SU-DHL-6 (cell line): ENCODE data around the gene SMYD1.
"Not testable (repeated sequence)": the region's sequence is repeated elsewhere in the genome, so short reads cannot be mapped to it uniquely, and the experiment has no call there.

Experiments used
- H2AFZ ChIP-seq: fragments of 200-600 bp; sonication (generic); 2 replicates; pipeline ENCODE4 v1.6.1; 2014; ENCODE audit warnings: low read depth, mild to moderate bottlenecking, moderate library complexity, mixed read lengths, antibody characterized with exemption, low read length; ENCODE audit not compliant: severe bottlenecking
- H3F3A ChIP-seq: fragments of 200-600 bp; shearing (Covaris generic); 2 replicates; pipeline ENCODE4 v1.6.0; 2016; ENCODE audit warnings: antibody characterized with exemption, mild to moderate bottlenecking; ENCODE audit not compliant: insufficient read depth
- H3K27ac ChIP-seq: fragments of 200-600 bp; sonication (generic); 2 replicates; pipeline ENCODE4 v1.5.1; 2016; ENCODE audit warnings: low read depth, mild to moderate bottlenecking, low read length, moderate library complexity, mixed read lengths
- H3K27me3 ChIP-seq: fragments of 200-600 bp; sonication (generic), shearing (Covaris generic); 2 replicates; pipeline ENCODE4 v1.6.0; 2014; ENCODE audit warnings: mild to moderate bottlenecking, low read length
- H3K36me3 ChIP-seq: fragments of 200-600 bp; sonication (generic); 2 replicates; pipeline ENCODE4 v1.6.1; 2014; ENCODE audit warnings: mild to moderate bottlenecking, low read length, mixed read lengths
- H3K4me2 ChIP-seq: fragments of 300-600, 200-600 bp; shearing (Covaris generic), sonication (generic); 2 replicates; pipeline ENCODE4 v1.6.0; 2014; ENCODE audit warnings: low read length, low read depth, mild to moderate bottlenecking; ENCODE audit not compliant: poor library complexity, severe bottlenecking
- H3K4me3 ChIP-seq: fragments of 200-600 bp; sonication (generic); 2 replicates; pipeline ENCODE4 v1.5.1; 2014; ENCODE audit warnings: antibody characterized with exemption, low read length, mild to moderate bottlenecking, mixed read lengths; ENCODE audit not compliant: insufficient read depth, poor library complexity, severe bottlenecking
- H3K79me2 ChIP-seq: fragments of 200-600 bp; sonication (generic); 2 replicates; pipeline ENCODE4 v1.6.1; 2014; ENCODE audit warnings: mild to moderate bottlenecking, low read length, moderate library complexity; ENCODE audit not compliant: insufficient read depth
- H3K9ac ChIP-seq: fragments of 200-600 bp; sonication (generic); 2 replicates; pipeline ENCODE4 v1.7.0; 2014; ENCODE audit warnings: mild to moderate bottlenecking, low read length
- H3K9me2 ChIP-seq: fragments of 200-600 bp; sonication (generic); replicated peaks from 2 replicates; pipeline ENCODE4 v1.6.1; 2014; ENCODE audit warnings: low read length; ENCODE audit not compliant: insufficient read depth
- H3K9me3 ChIP-seq: fragments of 200-600 bp; sonication (generic); 2 replicates; pipeline ENCODE4 v1.6.1; 2014; ENCODE audit warnings: low read length, mixed read lengths; ENCODE audit not compliant: insufficient read depth
- H4K20me1 ChIP-seq: fragments of 200-600 bp; sonication (generic); 2 replicates; pipeline ENCODE4 v1.6.1; 2014; ENCODE audit warnings: low read depth, mild to moderate bottlenecking, antibody characterized with exemption, low read length, moderate library complexity, mixed read lengths
- EZH2phosphoT487 ChIP-seq: fragments of 200-600 bp; sonication (generic), shearing (Covaris generic); conservative IDR thresholded peaks from 2 replicates; pipeline ENCODE4 v1.6.1; 2018; ENCODE audit warnings: mild to moderate bottlenecking, antibody characterized with exemption, low read length, moderate library complexity, mixed read lengths
- TF ChIP-seq, protein P1 (sequence below): fragments of 200-600 bp; sonication (generic); IDR thresholded peaks from one replicate; pipeline ENCODE4 v1.5.1; 2017; ENCODE audit warnings: antibody characterized with exemption, mild to moderate bottlenecking, low read length, moderate library complexity; ENCODE audit not compliant: insufficient read depth, poor library complexity, severe bottlenecking

The SMYD1 gene

DNA sequence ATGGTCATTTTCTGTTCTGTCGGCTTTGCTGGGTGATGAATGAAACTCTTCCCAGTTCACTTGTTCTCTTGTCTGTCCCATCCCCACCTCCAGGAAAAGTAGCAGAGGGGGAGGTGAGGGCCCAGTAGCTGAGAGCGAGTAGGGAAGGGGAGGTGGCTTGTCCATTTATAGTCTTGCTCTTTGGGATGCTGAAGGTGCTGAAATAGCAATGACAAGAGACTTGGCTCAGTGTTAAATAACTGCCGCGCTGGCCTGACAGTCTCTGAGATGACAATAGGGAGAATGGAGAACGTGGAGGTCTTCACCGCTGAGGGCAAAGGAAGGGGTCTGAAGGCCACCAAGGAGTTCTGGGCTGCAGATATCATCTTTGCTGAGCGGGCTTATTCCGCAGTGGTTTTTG, at the start of gene SMYD1:
TSS of gene SMYD1 (plus strand) at position 228 of the 400 bp plus-strand sequence. CDS start at position 268, 40 bp downstream.
- Histone ChIP-seq H4K20me1 (no peaks in the 10 kb centered on the region), H3K9ac (no peak within 1 kb of the TSS), H2AFZ (no peak within 1 kb of the TSS), H3K9me2 (no peaks in the 10 kb centered on the region), H3K27me3 (no peaks in the 10 kb centered on the region), H3K9me3 (no peaks in the 10 kb centered on the region), H3K36me3 (no peaks in the 10 kb centered on the region), H3K27ac (no peak within 1 kb of the TSS), H3F3A (no peaks in the 10 kb centered on the region), H3K4me2 (no peak within 1 kb of the TSS), H3K4me3 (no peak within 1 kb of the TSS), H3K79me2 (no peaks in the 10 kb centered on the region)
- no peak for TF ChIP-seq EZH2phosphoT487
- TF ChIP-seq, protein P1, sequence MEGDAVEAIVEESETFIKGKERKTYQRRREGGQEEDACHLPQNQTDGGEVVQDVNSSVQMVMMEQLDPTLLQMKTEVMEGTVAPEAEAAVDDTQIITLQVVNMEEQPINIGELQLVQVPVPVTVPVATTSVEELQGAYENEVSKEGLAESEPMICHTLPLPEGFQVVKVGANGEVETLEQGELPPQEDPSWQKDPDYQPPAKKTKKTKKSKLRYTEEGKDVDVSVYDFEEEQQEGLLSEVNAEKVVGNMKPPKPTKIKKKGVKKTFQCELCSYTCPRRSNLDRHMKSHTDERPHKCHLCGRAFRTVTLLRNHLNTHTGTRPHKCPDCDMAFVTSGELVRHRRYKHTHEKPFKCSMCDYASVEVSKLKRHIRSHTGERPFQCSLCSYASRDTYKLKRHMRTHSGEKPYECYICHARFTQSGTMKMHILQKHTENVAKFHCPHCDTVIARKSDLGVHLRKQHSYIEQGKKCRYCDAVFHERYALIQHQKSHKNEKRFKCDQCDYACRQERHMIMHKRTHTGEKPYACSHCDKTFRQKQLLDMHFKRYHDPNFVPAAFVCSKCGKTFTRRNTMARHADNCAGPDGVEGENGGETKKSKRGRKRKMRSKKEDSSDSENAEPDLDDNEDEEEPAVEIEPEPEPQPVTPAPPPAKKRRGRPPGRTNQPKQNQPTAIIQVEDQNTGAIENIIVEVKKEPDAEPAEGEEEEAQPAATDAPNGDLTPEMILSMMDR: no peak

DNA sequence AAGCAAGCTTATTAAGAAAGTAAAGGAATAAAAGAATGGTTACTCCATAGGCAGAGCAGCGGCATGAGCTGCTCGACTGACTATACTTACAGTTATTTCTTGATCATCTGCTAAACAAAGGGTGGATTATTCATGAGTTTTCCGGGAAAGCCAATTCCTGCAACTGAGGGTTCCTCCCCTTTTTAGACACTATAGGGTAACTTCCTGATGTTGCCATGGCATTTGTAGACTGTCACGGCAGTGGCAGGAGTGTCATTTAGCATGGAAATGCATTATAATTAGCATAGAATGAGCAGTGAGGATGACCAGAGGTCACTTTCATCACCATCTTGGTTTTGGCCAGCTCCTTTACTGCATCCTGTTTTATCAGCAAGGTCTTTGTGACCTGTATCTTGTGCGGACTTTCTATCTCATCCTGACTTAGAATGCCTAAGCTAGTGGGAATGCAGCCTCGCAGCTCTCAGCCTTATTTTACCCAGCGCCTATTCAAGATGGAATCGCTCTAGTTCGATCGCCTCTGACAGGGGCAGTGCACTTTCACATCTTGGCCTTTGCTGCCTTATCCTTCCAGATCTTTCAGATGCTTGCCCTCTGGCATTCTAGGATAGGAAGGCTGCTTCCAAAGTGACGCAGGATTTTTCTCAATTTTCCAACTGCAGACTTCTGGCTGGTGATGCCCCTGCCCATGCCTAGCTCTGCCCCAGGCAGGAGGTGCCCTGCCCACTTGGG, 49.4 kb upstream of the SMYD1 start:
- not testable (repeated sequence) for H3K9me3 ChIP-seq, H3K27me3 ChIP-seq, H3K9me2 ChIP-seq, H4K20me1 ChIP-seq, H3K27ac ChIP-seq, H3K79me2 ChIP-seq, H3K36me3 ChIP-seq, H3K4me3 ChIP-seq, H3K9ac ChIP-seq, H2AFZ ChIP-seq, H3K4me2 ChIP-seq
- H3F3A ChIP-seq: peaks cover 17% of the 10 kb centered on the region

DNA sequence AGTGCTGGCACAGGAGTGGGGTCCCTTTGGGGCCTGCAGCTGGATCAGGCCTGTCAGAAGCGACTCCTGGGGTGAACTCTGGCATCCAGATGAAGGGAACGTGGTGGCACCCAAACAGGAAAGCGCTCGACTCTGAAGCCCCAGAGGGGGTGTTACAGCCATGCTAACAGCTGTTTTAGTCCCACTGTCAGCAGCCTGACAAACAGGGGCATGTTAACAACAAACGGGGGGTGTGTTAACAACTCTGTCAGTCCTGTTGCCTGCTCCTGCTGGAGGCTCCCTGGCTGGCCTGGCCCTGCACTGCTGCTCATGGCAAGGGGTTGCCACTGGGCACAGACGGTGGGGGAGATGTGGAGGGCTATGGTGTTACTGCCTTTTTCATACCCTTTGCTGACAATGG, 48.7 kb upstream of the SMYD1 start:
- H3K4me2 ChIP-seq: no peak overlapping the region
- H3F3A ChIP-seq: peaks cover 17% of the 10 kb centered on the region
- H3K4me3 ChIP-seq: no peak overlapping the region
- no peaks in the 10 kb centered on the region for H3K36me3 ChIP-seq
- no peaks in the 10 kb centered on the region for H3K79me2 ChIP-seq
- H3K27ac ChIP-seq: no peak overlapping the region
- H4K20me1 ChIP-seq: no peaks in the 10 kb centered on the region
- no peak overlapping the region for H2AFZ ChIP-seq
- peaks cover 8% of the 10 kb centered on the region; the same call in 1 of the 2 replicates for H3K9me3 ChIP-seq
- no peaks in the 10 kb centered on the region for H3K27me3 ChIP-seq
- TF ChIP-seq, protein P1: no peak
- TF ChIP-seq EZH2phosphoT487: no peak
- no peak overlapping the region for H3K9ac ChIP-seq
- no peaks in the 10 kb centered on the region for H3K9me2 ChIP-seq

DNA sequence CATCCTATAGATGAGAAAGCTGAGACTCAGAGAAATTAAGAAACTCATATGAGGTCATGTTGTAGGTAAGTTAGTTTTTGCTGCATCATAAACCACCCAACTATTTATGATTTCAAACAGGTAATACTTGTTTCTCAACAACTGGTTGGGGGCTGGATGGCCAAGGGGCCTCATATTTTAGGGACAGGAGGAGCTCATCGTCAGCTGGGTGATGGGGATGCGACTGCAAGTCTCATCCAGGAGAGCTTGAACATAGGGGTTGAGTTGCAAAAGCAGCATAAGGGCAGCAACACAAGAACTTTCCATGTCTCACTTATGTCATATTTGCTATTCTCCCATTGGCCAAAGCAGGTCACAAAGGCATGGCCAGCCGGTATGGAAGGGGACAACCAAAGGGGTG, 47.6 kb upstream of the SMYD1 start:
- Histone ChIP-seq H4K20me1 (no peaks in the 10 kb centered on the region), H3K36me3 (no peaks in the 10 kb centered on the region), H3K9me3 (peaks cover 8% of the 10 kb centered on the region; the same call in 1 of the 2 replicates), H3K27me3 (no peaks in the 10 kb centered on the region), H3K4me2 (no peak overlapping the region), H3K79me2 (no peaks in the 10 kb centered on the region), H3K4me3 (no peak overlapping the region), H3K27ac (no peak overlapping the region), H3K9ac (no peak overlapping the region), H2AFZ (no peak overlapping the region), H3K9me2 (no peaks in the 10 kb centered on the region), H3F3A (peaks cover 9% of the 10 kb centered on the region)
- no peak for TF ChIP-seq EZH2phosphoT487
- TF ChIP-seq, protein P1: no peak
